Stimulated activated CD4-positive, alpha-beta T cell treated with anti-CD3 and anti-CD28 coated beads, Interleukin-12 subunit alpha, Interleukin-12 subunit beta, amount 100 ng/mL, for 4 hours (primary cell): Measurements from ENCODE around the gene CACNA1D.
"Not testable (repeated sequence)": the region's sequence is repeated elsewhere in the genome, so short reads cannot be mapped to it uniquely, and the experiment has no call there.

Experiments used
- DNase-seq: peaks from one replicate; pipeline ENCODE4 v3.0.0-alpha.2; 2020

CACNA1D gene

DNA sequence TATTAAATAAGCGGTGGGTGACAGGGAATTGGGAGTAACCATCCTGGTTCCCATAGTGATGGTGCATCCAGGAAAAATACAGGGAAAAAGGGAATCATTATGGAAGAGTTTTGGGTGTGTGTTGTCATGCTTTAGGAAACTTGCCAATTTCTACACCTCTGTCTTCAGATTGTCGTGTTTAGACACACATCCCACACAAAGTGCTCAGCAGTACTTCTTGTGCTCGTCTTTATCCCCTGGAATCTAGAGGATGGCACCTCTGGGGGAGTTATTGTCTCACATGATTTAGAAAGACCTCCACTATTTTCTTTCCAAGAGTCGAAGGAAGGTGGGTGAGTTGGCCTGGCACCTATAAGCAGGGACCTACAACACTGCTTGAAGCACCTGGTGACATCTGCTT, 35.8 kb downstream of the CACNA1D start:
- no peak for DNase-seq

DNA sequence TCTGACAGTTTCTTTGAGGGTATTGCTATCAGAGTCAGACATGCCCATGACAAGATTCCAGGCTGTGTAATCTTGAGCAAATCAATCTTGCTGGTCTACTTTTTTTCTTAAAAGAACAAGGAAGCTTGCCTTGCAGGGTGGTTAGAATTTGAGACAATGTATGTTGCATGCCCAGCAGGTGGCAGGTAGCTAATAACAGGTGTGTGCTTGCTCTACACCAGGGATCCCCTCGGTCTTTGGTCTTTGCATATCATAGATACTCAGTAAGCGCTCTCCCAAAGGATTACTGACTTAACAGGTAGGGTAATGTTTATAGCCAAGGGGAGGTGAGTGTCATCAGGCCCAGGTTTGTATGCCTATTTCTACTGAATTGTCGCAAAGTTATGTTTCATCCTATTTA, 37.3 kb downstream of the CACNA1D start:
- no peak for DNase-seq

DNA sequence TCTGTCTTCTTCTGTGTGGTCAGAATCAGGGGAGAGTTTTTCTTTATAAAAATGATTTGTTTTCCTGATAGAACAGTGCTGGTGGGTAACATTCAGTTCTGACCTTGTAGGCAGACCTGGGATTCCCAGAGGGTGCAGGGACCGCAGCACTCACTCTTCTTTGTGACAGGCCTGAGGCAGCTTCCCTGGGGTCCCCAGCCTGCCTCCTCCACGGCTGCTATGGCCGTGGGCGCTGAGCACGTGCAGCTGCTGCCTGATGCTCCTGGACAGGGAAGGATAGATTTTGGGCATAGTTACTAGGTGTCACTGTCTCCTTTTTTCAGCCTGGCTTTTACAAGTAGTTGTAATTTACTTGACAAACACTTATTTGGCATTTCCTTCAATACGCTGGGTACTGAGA, 39.1 kb downstream of the CACNA1D start:
- no peak for DNase-seq

DNA sequence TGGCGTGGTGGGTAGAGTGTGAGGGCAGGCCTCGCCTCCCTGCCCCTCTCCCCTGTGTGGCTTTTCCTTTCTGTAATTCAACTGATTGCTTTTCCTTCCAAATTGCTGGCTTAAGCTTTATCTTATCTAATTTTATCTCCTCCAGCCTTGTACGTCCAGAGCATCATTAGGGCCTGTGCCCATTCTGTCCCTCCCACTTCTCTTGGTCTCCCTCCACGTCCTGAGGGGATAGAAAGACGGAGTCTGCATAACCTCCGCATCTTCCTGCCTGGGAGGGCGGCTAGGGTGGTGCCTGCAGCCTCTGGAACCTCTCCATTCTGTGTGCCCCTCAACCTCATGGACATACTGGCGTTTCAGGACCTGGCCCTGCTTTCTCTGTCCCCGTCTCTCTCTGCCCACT, 39.8 kb downstream of the CACNA1D start:
- DNase-seq = no peak

DNA sequence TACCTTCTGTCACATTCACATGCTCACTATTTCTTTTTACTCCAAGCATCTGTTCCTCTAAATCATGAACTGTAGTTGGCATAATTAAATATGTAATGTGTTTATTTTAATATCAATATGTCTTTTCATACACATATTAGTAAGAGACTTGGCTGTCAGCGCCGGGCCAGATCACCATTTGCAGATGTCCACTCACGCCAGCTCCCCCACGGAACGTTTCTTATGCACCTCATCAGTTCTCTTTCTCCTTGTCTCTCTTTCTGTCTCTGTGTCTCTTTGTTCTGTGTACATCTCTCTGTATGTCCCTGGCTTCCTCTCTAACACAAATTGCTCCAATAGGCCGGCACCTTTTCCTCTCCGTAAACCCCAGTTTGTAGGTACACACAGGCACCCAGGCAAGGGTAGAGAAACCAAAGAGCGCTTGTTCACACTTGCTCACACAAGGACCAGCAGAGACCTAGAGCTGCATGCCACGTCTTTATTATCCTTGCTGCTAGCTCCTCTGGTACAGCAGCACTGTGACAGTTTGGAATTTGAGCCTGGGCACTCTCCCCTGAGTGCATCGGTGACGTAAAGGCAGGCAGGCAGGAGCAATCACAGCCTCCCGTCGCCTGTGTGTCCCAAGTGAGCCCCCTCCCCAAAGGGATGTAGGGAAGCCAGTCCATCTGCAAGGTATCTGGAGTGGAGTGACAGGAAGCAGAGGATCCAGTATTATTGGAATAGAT, 40.4 kb downstream of the CACNA1D start:
- no peak for DNase-seq

DNA sequence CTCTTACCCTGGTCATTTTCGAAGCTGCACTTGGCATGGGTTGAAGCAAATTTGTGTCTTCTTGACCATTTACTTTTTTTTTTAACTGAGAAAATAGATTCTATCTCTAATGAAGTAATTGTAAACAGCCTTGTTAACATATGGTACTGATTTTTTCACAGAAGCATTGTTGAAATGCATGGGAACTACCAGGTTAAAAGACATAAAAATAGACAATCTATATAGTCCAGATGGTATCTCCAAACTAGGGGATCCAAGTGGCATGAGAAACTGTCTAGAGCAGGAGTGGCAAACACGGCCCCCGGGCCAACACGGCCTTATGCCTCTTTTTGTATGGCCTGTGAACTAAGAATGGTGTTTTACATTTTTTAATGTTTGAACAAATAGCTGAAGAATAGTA, 41.9 kb downstream of the CACNA1D start:
- no peak for DNase-seq

DNA sequence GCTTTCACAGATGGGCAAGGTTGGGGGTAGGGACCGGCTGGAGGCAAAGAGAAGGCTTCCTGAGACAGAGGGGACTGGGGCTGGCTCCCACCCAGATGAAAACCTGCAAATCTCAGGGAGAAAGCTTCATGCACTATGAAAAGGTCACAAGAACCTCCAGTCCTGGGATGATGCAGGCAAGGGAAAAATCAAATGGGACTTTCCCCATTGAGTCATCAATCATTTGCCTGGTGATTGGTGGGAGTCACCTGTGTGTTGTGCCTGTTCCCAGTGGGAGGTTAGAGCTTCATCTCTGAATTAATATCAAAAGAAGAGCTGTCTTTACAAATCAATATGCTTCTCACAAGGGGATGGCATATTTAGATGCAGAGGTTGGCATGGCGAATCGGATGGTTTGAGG, 49.9 kb downstream of the CACNA1D start:
- no peak for DNase-seq

DNA sequence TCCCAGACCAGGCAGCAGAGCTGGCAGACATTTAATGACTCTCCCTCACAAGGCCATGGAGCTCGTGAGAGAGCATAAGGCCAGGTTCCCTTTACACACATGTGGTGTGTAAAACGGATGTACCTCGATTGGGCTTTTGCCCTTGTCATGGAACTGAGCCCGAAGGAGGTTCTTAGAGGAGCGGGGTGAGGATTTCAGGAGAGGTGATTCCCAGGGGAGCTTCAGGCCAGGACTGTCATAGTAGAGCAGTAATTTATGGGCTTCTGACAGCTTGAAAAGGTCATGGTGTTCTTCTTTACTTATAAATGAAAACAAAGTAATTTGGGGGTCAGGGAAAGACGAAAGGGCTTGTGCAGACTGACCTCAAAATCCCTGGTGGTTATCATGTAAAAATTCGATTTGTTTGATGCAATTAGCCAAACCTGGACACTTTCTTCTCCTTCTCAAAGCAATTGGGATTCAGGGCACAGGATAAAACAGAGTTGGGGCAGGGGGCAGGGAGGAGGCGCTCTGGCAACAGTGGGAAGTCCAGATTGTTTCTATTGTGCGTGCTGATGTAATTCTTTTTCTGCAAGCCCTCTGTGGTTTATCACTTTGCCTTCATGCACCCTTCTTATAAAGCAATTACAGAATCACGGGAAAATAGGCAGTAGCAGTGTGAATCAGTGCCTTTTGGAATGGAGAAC, 51.0 kb downstream of the CACNA1D start:
- DNase-seq = no peak

DNA sequence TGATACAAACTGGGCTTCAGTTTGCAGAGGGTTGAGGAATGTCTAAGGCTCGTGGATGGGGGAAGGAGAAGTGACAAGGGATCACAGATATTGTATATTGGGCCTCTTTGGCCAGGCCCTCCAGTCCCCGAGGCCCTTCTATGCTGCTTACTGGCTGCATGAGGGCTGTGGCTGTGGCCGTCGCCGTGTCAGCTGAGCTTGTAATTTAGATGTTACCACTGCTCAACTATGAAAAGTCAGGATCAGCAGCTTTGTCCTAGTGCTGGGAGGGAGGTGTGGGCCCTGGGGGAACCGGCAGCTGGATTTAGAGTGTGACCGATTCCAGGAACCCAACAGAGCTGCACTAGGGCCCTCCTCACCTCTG, 51.6 kb downstream of the CACNA1D start:
- no peak for DNase-seq

DNA sequence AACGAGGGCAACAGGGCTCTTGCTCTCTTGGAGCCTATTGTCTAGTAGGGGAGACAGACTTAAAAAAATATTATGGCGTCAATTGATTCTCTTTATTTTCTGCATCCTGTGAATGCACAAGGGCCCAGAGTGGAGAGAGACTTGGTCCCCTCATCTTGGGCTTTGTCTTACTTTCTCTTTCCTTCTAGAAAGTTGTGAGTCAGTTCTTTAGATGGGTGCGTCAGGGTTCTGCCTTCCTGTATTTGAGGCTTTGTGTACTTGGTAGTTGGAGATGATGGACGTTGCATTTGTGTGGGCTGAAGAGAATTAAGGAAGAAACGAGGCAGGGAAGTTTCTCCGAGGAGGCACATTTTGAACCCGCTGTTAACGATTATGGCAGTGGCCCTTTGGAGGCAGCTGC, 52.9 kb downstream of the CACNA1D start:
- no peak for DNase-seq

DNA sequence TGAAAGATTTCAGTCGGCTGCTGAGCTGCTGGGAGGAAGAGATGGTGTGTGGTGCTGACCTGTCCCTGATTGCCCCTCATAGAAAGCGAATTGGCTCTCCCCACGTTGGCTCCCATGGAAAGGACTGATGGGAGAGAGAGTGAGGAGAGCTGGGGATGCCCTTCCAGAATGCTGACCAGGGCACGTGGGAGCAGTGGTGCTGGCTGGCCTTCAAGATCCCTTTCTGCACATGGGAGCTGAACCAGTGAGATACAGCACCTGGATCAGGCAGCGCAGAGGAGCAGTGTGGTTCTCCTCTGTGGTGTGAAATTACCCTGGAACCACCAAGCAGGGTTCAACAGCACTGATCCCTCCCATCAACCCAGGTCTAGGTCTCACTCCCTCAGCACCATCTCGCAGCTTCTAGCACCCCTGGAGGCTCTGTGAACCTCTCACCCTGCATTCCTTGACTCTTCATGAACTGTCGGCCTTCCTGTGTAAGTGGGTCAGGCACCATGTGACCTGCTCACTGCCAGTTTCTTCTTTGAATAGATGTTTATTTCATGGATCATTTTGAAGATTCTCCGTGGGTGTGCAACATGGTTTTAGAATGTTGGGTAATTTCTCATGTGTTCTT, 55.7 kb downstream of the CACNA1D start:
- DNase-seq = no peak

DNA sequence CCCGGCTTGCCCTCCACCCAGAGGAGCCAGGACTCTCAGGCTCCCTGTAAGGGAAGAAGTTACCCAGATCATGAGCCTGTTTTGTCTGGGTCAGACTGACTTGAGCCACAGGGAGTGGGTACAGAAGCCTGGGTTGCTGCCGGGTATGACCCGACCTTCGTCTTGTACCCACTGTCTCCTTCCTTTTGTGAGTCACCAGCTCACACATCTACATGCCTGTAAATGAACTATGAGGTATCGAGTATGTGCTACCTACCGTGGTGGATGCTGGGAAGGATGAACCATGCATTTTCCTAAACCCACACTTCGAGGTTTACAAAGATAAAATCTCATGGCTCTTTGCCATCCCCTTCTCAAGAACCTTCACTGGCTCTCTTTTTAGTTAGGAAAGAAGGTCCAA, 56.9 kb downstream of the CACNA1D start:
- DNase-seq = no peak

DNA sequence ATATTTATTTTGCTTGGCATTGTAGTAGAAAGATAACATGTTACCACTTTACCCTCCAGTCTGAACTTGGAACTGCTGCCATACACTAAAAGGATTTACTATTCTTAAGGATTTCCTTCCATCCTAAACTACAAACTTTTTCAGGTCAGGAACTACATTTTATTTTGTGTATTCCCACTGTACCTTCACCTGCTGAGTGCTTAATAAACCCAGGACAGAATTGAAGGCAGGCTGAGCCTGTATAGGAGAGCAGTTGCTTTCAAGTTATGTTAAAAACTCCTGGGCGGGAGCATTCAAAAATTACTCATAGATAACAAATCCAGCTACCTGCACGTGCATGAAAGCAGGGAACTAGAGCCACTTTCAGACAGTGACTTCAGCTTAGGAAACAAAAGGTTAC, 58.3 kb downstream of the CACNA1D start:
- DNase-seq = no peak

DNA sequence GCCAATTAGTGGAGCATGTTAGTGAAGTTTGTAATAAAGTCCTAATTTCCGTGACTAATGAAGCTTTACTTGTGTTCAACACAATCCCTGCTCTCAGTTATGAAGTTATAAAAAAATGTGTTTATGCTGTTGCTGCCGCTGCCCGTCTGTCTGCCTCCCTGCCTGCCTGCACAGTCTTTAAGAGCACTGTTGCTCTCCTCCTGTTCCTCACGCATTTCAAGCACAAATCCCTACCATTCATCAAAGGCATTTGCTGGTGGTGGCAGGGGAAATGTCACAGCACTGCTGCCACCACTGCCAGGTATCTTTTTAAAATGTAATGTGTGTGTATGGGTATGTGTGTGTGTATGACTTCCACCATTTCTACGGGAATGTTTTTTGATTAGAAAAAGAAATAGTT, 58.8 kb downstream of the CACNA1D start:
- DNase-seq = no peak

DNA sequence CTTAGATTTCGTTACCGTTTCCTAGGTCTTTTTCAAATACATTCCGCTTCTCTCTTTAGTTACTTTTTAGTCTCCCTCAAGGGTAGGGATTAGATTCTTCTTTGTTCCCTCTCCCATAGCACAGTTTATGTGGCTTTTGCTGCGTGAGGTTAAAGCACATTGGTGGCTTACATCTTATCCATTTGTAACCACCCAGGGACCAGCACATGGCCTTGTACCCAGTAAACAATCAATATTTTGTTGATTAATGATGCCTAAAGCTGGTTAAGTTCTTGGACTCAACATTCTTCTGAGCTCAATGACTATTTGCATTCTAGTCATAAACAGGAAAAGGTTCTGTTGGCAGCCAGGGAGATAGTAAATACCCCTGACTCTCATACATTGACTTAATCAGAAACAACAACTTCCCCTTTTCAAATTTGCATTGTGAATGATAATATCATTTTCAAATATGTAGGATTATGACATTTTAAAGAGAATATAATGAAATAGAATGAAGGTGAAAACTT, 60.2 kb downstream of the CACNA1D start:
- no peak for DNase-seq

DNA sequence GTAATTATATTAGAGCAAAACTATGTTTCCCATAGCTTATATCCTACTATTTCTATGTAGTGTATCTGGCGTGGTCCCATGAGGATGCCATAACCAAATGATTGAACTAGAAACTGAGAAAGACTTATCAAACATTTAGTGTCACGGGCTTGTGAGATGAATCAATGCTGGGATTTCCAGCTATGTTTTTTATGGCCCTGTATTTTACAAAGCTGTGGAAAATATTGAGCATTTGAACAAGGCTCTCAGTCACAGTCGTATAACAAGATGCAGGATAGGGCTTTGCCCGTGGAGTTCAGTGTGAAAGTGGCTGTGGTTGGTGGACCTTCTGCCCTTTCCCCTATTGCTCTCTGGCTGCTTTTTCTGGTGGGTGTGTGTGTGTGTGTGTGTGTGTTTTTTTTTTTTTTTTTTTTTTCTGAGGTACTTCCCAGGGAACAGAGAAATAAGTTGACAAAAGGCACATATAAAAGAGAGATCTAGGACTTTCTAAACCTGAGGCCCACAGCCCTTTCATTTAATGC, 60.7 kb downstream of the CACNA1D start:
- DNase-seq = no peak

DNA sequence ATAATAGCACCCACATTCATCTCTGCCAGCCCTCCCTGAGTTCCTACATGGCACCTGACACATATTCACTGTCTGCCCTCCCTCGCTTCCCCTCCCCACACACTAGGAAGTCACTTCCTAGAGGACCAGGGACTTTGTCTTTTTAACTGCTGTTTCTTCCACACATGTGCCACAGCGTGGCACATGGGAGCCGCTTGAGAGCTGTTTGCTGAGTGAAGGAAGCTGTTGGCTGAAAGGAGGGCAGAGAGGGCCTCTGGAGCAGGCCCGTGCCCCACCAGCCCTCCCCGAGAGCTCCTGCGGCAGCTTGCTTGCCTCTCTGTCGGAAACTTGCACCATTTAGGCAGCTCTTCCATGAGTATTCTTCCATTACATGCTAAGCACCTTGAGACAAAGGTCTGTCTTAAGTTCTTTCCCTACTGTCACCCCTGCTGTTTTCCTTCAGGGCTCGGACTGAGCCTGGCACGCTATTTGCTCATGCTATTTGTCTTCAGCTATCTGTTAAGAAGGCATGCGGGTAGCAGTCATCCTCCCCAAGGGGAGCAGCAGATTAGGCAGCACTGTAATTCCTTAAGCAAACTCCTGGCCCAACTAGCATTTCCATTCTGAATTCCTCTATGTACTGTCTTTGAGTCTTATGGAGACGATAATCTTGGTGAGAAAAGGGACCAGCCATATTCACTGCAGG, 72.2 kb downstream of the CACNA1D start:
- no peak for DNase-seq

DNA sequence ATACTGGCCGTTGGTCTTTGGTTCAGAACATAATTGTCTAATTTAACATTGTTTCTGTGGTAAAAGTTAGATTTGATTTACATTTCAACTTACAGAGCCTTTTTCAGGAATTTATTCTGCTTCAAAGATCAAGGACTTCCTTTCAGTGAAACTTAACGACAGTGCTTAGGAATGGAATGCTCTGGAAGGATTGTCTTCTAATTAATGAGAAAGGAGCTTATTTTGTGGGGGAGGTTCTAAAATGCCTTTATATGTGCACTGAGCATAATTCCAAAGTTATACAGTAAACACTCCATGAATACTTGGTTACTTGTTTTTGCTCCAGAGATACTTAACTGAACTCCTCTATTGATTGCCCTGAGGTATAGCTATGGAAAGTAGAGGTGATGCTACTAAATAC, 75.7 kb downstream of the CACNA1D start:
- DNase-seq = no peak

DNA sequence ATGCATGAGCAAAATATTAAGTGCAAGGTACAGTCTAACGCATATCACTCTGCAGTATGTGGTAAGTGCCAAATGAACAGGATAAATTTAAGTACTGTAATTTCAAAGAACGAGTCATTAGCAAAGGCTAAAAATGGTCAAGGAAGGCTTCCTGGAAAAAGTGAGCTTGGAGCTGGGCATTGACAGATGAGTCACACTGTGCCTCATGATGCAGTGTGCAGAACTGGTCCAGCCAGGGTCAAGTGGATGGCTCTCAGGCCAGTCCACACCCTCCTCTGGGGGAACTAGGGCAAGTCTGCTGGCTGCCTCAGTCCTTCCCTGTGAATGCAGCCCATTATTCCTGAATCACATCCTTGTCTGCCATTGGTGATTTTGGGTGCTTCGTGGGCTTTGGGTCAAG, 76.3 kb downstream of the CACNA1D start:
- no peak for DNase-seq

DNA sequence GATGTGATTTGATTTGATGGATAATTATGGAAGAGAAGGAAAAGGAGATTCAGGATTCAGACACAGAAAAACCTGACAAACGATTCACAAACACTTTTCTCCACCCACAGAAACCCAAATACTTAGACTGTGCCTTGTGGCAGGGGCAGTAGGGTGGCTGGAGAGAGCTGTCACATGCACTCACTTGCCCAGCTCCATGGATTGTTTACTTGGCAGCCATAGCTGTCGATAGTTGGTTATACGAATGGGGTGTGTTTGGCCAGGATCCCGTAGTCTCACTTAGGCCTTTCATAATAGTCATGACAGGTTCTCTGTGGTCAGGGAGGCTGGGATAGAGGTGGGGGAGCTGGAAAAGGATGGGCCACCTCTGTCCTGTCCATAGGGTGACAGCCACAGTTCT, 76.9 kb downstream of the CACNA1D start:
- no peak for DNase-seq

DNA sequence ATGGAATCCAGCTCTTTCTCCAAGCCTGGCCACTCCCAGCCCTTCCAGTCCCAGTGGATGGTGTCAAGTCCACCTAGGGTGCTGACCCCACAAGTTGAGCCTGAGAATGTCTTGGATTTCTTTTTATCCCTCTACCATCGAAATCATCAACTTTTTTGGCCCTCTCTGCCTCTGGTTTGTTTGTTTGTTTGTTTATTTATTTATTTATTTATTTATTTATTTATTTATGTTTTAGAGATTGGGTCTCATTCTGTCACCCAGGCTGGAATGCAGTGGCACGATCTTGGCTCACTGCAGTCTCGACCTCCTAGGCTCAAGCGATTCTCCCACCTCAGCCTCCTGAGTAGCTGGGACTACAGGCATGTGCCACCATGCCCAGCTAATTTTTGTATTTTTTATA, 77.8 kb downstream of the CACNA1D start:
- DNase-seq = not testable (repeated sequence)

DNA sequence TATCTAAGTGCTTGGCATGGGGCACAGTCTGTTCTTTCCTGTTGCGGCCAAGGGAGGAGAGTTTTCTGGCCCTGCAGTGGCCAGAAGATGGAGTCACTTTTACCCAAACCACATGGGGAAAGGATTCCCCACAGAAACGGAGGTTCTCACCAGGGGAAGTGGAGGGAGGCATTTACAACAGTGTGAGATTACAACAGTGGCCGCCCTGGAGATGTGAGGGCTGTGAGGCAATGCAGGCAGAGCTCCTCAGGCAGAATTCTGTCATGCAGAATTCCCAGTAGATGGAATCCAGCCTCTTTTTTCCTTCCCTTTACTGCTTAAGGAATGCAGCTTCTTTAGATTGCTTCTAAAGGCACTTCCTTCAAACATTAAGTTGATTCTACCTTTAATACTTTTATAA, 83.1 kb downstream of the CACNA1D start:
- DNase-seq = no peak

DNA sequence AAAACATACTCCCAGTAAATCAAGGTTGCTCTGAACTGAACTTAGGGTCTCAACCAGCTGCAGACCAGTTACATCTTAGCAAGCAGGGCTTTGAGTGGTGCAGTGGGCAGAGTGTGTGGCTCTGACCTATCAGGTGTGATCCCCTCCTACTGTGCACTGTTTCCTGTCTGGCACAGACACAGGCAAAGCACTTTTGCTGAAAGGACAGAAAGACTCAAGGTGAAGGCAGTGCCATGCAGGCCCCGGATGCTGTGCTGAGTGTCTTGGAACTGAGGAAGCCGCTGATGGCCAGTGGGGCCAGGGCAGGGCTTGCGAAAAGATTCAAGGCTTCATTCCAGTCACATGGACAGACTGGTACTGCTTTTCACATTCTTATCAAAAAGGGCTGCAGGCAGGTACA, 85.2 kb downstream of the CACNA1D start:
- DNase-seq = no peak

DNA sequence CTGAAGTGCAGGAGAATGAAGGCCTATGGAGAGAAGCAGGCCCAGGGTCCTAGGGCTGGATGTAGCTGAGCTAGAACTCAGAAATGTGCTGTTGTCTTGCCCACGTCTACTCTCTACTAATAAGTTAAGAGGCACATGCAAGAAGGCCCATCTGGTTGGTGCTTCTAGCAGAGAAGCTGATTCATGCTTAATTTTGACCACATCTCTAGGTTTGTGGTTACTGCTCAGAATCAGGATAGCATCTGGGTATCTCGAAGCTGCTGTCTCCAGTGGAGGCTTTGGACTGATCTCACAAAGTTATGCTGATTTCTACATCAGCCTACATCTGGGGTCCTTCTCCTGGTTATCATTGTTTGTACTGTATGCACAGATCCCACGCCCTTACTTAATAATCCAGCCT, 87.3 kb downstream of the CACNA1D start:
- DNase-seq = no peak
